ENCODE results near the gene MSANTD1. TPM values are rescaled to one million over a fixed set of nuclear protein-coding genes. Genes with fewer than 3 reads are reported as not detected.

MSANTD1 gene
- polyA plus RNA-seq, 1 donor, result 1.2 TPM

GRCh38 chr4:3302786-3303564 is 54.0 kb downstream of the MSANTD1 start:
- no peak for DNase-seq (ENCODE audit: low read depth)

- no peak for DNase-seq (ENCODE audit: low read depth)
Measured at GRCh38 chr4:3303565-3303824, 54.5 kb downstream of the MSANTD1 start.

GRCh38 chr4:3303923-3304710 is 55.2 kb downstream of the MSANTD1 start:
- DNase-seq (ENCODE audit: low read depth), result no peak

- DNase-seq (ENCODE audit: low read depth), result peak; percentile 25
Measured at GRCh38 chr4:3304831-3305609, 56.1 kb downstream of the MSANTD1 start.

- DNase-seq (ENCODE audit: low read depth), result no peak
Measured at GRCh38 chr4:3305610-3306371, 56.8 kb downstream of the MSANTD1 start.

Other genes starting within 250 kb of the MSANTD1 start
- gene HTT-AS, start 174.6 kb upstream of the MSANTD1 start, polyA plus RNA-seq (ENCODE audit: insufficient read length), result not detected
- 21.1 TPM for gene HTT, start 174.5 kb upstream of the MSANTD1 start, polyA plus RNA-seq (ENCODE audit: insufficient read length)
- gene RGS12, start 43.9 kb downstream of the MSANTD1 start, polyA plus RNA-seq (ENCODE audit: insufficient read length), result 34.8 TPM
- gene HGFAC, start 192.8 kb downstream of the MSANTD1 start, polyA plus RNA-seq (ENCODE audit: insufficient read length), result 1.3 TPM
- gene DOK7, start 214.1 kb downstream of the MSANTD1 start, polyA plus RNA-seq (ENCODE audit: insufficient read length), result 18.4 TPM

All from forelimb muscle (tissue), 1 donor.